ENCODE measurements around the gene CYBA.
A peak's percentile ranks its signal among the peaks of the same experiment; 100 is the strongest.

CYBA gene

DNA sequence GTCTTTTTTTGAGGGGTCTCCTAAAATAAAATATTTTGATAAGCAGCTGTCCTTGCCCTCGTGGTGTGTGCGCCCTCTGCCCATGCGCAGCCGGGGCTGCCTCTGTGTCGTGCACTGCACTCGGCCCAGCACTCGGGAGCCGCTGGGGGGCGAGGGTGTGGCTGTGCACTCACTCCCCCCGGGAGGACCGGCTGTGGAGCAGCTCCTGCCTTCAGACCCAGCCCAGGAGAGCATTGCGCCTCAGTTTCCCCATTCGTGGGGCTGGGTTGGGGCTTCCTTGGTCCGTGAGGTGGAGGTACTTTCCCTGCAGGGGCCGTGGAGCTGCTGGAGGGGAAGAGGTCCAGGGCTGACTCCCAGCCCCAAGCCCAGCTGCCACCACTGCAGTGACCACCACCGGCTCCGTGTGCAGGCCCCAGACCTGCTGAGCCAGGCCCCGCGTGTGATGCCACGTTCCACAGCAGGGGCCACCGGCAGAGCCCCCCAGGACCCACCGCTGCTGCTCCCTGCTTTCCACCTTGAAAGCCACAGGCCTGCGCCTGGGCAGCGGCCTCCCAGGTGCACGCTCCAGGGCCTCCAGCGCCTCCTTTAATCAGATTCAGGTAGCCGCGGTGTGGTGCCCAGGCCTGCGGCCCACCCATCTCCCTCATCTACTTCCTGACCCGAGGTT lies 18.8 kb downstream of the CYBA start:
- no peak for DNase-seq (ENCODE audit: low read depth in 2 of 2)

GRCh38 chr16:88631384-88631783 lies 19.5 kb downstream of the CYBA start:
- DNase-seq (ENCODE audit: low read depth in 2 of 2), result no peak

DNA sequence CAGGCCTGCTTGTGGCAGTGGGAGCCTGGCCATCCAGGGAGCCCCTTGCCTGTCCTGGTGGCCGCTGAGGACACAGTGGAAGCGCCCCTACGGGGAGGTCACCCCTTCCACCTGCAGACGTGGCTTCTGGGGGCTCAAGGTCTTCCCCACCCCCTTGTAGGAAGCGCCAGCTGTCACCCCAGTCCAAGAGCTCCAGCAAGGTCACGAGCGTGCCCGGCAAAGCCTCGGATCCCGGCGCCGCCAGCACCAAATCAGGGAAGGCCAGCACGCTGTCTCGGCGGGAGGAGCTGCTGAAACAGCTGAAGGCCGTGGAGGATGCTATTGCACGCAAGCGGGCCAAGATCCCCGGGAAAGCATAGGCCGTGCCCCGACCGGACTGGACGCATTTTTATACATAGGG lies 19.9 kb downstream of the CYBA start:
- no peak for DNase-seq (ENCODE audit: low read depth in 2 of 2)

DNA sequence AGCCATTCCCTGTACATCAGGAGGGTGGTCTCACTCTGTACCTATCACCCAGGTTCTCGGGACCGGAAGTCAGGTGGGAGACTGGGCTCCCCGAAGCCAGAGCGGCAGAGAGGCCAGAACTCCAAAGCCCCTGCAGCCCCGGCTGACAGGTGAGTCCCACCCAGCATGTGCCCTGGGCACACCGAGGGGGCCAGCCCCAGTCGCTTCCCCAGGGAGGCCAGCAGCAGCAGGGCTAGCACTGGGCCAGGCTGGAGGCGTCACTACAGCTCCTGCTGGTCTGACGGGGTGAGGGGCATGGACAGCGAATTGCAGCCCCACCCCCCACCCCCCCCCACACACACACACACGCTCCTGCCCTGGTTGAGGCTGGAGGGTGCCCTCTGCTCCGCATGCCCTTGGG lies 20.4 kb downstream of the CYBA start:
- DNase-seq (ENCODE audit: low read depth in 2 of 2), result no peak

- DNase-seq (ENCODE audit: low read depth in 2 of 2), result no peak
Measured at GRCh38 chr16:88629835-88630234, 21.0 kb downstream of the CYBA start.

GRCh38 chr16:88628512-88628974 lies 22.3 kb downstream of the CYBA start:
- DNase-seq (ENCODE audit: low read depth in 2 of 2), result no peak

GRCh38 chr16:88627531-88628411 lies 23.1 kb downstream of the CYBA start:
- DNase-seq (ENCODE audit: low read depth in 2 of 2), result no peak

- no peak for DNase-seq (ENCODE audit: low read depth in 2 of 2)
Measured at GRCh38 chr16:88626646-88627045, 24.2 kb downstream of the CYBA start.

DNA sequence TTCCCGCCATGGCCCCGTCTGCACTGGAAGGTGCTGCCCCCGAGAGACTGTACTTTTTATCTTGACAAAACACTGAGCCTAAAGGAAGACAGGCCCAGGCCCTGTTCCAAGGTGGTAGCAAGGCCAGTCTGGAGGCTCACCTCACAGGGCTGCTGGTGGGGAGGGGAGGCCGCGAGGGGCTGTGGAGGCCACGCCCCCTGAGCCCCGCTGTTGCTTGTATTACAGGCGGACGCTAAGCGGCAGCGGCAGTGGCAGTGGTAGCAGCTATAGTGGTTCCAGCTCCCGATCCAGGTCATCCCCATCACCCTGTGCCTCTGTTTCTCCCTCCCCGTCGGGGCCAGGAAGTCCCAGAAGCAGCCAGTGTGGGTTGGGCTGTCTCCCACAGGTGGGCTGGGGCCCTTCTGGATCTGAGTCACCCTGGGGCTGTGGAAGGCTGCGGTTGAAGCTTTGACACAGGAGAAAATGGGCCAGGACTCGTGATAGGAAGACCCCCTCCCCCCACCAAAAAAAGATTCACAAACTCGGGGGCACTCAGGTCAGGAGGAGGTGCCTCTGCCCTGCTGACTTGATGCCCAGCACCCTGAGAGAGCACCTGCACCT lies 25.8 kb downstream of the CYBA start:
- no peak for DNase-seq (ENCODE audit: low read depth in 2 of 2)

GRCh38 chr16:88624481-88624880 lies 26.4 kb downstream of the CYBA start:
- no peak for DNase-seq (ENCODE audit: low read depth in 2 of 2)

DNA sequence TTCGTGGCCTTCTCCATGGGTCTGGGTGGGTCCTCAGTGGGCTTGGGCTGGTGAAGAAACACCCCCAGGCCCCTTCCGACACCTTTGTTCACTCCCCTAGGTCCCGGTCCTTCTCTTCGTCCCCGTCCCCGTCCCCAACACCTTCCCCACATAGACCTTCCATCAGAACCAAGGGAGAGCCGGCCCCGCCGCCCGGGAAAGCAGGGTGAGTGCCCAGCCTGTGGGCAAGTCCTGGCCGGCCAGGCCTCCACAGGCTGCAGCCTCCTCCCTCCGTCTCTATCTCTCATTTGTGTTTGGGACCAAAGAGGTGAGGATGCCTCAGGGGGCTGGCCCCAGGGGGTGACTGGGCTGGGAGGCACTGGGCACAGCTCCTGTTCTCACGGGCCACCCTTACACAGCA lies 27.0 kb downstream of the CYBA start:
- no peak for DNase-seq (ENCODE audit: low read depth in 2 of 2)

GRCh38 chr16:88622866-88623265 lies 28.0 kb downstream of the CYBA start:
- DNase-seq (ENCODE audit: low read depth in 2 of 2), result no peak

GRCh38 chr16:88622125-88622524 lies 28.7 kb downstream of the CYBA start:
- DNase-seq (ENCODE audit: low read depth in 2 of 2), result no peak

DNA sequence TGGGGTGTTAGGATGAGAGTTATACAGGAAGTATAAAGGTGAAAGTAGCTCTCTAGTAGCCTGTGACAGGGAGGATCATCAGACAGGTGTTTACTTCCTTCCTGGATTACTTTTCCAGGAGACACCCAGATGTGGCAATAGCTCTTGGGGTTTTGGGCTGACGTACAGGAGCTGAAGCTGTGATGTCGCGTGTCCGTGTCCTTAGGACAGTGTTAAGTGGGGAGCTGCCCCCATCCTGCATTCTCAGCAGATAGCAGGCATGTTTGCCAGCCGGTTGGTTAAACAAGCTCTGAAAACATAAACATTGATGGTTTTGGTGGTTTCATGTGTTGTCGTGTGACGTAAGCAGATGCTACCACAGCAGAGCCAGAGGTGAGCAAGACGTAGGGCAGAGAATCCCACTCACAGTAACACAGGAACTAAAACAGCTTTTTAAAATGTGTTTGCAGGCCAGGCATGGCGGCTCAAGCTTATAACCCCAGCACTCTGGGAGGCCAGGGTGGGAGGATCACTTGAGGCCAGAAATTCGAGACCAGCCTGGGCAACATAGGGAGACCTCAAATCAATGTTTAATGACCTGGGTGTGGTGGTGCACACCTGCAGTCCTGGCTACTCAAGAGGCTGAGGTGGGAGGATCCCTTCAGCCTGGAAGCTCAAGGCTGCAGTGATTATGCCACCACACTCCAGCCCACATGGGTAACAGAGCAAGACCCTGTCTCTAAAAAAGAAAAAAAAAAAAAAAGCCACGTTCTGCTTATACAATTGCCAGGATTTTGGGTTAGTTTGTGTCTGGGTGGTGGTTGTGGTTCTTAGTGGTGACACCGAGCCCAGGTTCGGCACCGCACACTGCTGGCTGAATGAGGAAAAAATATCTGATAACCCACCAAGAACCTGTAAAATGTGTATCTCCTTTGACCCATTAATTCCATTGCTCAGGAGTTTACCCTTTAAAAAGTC lies 30.7 kb downstream of the CYBA start:
- DNase-seq (ENCODE audit: low read depth in 2 of 2), result peak; percentile 41 to 47

DNA sequence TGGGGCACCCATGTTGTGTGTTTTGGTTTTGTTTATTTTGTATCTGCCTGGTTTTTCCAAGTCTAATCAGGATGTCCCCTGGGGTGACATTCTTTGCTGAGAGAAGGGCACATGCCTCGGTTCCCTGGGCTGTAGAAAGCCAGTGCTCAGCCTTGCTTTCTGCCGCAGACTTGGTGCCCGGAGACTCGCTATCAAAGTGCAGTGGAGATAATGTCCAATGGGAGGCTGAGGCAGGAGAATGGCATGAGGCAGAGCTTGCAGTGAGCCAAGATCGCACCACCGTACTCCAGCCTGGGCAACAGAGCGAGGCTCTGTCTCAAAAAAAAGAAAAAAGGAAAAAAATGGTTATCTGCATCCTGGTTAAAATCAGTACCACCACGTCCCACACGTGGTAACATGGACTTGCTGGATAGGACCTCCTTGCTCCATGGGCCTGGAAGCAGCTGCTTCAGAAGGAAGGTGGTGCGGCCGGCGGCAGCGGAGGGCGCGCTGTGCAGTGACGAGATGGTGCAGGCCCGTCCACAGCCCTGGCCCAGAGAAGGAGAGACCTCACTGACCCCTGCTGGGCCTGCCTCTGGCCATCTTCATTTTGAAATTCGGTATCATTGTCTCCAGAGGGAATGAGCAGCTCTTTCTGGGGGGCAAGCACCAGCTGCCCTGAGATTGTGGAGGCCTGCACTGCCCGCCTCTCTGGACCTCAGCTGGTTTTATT lies 31.7 kb downstream of the CYBA start:
- DNase-seq (ENCODE audit: low read depth in 2 of 2), result no peak

DNA sequence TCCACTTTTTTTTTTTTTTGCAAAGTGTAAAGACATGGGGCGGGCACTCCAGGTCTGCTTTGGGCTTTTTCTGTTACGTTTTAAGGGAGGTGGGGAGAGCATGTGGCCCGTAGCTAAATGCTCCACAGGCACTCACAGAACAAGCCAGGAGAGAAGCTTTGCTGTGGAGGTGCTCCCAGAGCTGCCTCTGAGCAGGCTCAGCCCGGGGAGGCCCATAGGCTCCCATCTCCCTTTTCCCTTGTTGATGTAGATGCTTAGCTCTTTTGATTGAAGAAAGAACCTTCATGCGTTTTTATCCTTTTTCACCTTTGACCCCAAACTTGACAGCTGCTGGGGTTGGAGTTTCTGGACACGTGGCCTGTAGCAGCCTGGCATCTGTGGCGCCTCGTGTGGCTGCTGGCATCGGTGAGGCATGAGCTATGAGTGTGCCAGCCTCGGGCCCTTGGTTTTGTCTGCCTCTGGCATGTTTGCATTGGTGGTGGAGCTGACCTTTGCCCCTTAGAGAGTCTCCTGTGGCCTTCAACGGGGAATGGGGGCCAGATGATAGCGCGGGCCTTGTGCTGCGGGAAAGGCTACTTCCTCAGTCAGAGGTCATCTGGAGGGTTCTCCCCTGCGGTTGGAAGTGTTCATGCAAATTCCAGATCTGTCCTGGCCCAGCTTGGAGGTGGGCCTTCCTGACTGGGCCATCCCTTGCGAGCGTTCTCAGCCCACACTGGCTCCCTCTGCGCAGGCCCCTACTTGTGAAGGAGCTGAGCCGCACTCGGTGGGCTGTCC lies 32.5 kb downstream of the CYBA start:
- no peak for DNase-seq (ENCODE audit: low read depth in 2 of 2)

- DNase-seq (ENCODE audit: low read depth in 2 of 2), result no peak
Measured at GRCh38 chr16:88617268-88618031, 33.4 kb downstream of the CYBA start.

DNA sequence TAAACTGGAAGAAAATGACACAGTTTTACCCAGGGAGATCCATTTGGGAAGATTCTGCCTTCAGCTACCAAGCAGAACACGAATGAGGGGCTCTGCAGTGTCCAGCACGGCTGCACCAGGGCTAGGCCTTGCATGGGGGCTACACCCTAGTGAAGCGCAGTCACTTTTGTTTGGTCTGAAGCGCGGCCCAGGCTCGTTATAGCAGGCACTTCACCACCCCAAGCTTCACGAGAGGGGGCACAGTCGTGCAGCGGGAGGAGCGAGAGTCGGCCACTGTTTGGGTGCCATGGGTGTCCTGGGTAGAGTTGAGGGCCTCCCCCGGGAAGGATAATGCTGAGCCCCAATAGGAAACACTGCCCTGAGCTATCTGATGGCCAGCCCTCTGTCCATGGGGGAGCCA lies 34.1 kb downstream of the CYBA start:
- no peak for DNase-seq (ENCODE audit: low read depth in 2 of 2)

GRCh38 chr16:88616320-88616719 lies 34.5 kb downstream of the CYBA start:
- DNase-seq (ENCODE audit: low read depth in 2 of 2), result no peak

Data from stimulated activated CD8-positive, alpha-beta memory T cell treated with anti-CD3 and anti-CD28 coated beads, Interleukin-15, amount 100 ng/mL, for 4 hours (primary cell).